Right ventricle myocardium inferior (tissue), 1 donor: Measurements from ENCODE around the gene NQO2. TPM values are rescaled to one million over a fixed set of nuclear protein-coding genes. Genes with fewer than 3 reads are reported as not detected.
"Not testable (repeated sequence)": the region's sequence is repeated elsewhere in the genome, so short reads cannot be mapped to it uniquely, and the experiment has no call there.

ENCODE experiments used
- ATAC-seq: fragments of 200-7000 bp; cut with Tn5 transposase; one replicate; pipeline ENCODE4 v1.9.1; 2020; ENCODE audit warnings: mild to moderate bottlenecking, moderate library complexity
- DNase-seq: peaks from one replicate; pipeline ENCODE4 v3.0.0; 2021; ENCODE audit errors: missing footprints
- intact Hi-C: fragments of 100-400 bp; cut with DNase I; formaldehyde crosslinking; loops from one replicate; pipeline ENCODE4 v1.11.0; 2022
- total RNA-seq: library from RNA; stranded (reverse); fragmentation: NEBNext Ultra II Directional; extraction: Animal tissue kit (Norgen Biotek cat#: 25700); gene quantifications from one replicate; pipeline ENCODE4 v1.2.1, GENCODE V29; 2021
- donor health status: DM: no; HTN: yes; CAD: no; lungs with severe emphysema.

NQO2 gene
- total RNA-seq, 1 donor from 2014 or later: 57.5 TPM

- DNase-seq: no peak
- intact Hi-C loops: loop anchor here (10.0 kb wide), 1 partner anchor 48 kb away; no protein-coding TSS in a partner anchor
- no peak for ATAC-seq
These were observed 17.1 kb upstream of the NQO2 start for GRCh38 chr6:2982426-2983117.

GRCh38 chr6:2984738-2985406 lies 14.8 kb upstream of the NQO2 start:
- intact Hi-C loops: loop anchor here (10.0 kb wide), 1 partner anchor 50 kb away; no protein-coding TSS in a partner anchor
- ATAC-seq (no peak), DNase-seq (no peak)

- intact Hi-C loops: loop anchor here (10.0 kb wide), 1 partner anchor 52 kb away; no protein-coding TSS in a partner anchor
- ATAC-seq (no peak), DNase-seq (no peak)
These were observed 12.9 kb upstream of the NQO2 start for GRCh38 chr6:2986722-2987221.

GRCh38 chr6:2988094-2988425 lies 11.6 kb upstream of the NQO2 start:
- intact Hi-C loops: loop anchor here (1.0 to 10.0 kb wide), 5 partner anchors 17 to 197 kb away; partner anchors contain the start of gene SERPINB6
- ATAC-seq: no peak
- DNase-seq: no peak

GRCh38 chr6:2988426-2989331 lies 11.0 kb upstream of the NQO2 start:
- DNase-seq (peak; percentile 95), ATAC-seq (peak; percentile 88)
- intact Hi-C loops: loop anchor here (1.0 to 10.0 kb wide), 5 partner anchors 18 to 197 kb away; partner anchors contain the start of gene SERPINB6

GRCh38 chr6:2989332-2990247 lies 10.1 kb upstream of the NQO2 start:
- DNase-seq (peak; percentile 77), ATAC-seq (peak; percentile 80)
- intact Hi-C loops: loop anchor here (2.0 to 10.0 kb wide), 5 partner anchors 19 to 1005 kb away; partner anchors contain the start of genes PSMG4 and SERPINB6

- ATAC-seq (no peak), DNase-seq (no peak)
- intact Hi-C loops: loop anchor here (10.0 kb wide), 2 partner anchors 264 to 1004 kb away; partner anchors contain the start of gene PSMG4
These were observed 9.3 kb upstream of the NQO2 start for GRCh38 chr6:2990248-2990931.

GRCh38 chr6:2990932-2991506 lies 8.7 kb upstream of the NQO2 start:
- DNase-seq (no peak), ATAC-seq (no peak)
- intact Hi-C loops: loop anchor here (10.0 kb wide), 2 partner anchors 264 to 1004 kb away; partner anchors contain the start of gene PSMG4

- ATAC-seq (no peak), DNase-seq (no peak)
- intact Hi-C loops: loop anchor here (10.0 kb wide), 2 partner anchors 262 to 1002 kb away; partner anchors contain the start of gene PSMG4
These were observed 7.2 kb upstream of the NQO2 start for GRCh38 chr6:2992330-2992979.

- DNase-seq (no peak), ATAC-seq (no peak)
- intact Hi-C loops: loop anchor here (10.0 kb wide), 2 partner anchors 261 to 1001 kb away; partner anchors contain the start of gene PSMG4
These were observed 5.9 kb upstream of the NQO2 start for GRCh38 chr6:2993755-2994317.

- DNase-seq: not testable (repeated sequence)
- intact Hi-C loops: loop anchor here (2.0 to 10.0 kb wide), 3 partner anchors 120 to 996 kb away; partner anchors contain the start of genes BPHL and PSMG4
- ATAC-seq: peak; percentile 76
These were observed 1.3 kb upstream of the NQO2 start for GRCh38 chr6:2998249-2998997.

- DNase-seq (no peak), ATAC-seq (no peak)
- intact Hi-C loops: loop anchor here (1.0 to 10.0 kb wide), 5 partner anchors 25 to 996 kb away; partner anchors contain the start of genes BPHL and PSMG4
These were observed 586 bp upstream of the NQO2 start for GRCh38 chr6:2998998-2999617.

GRCh38 chr6:3001146-3001772 lies 1.6 kb downstream of the NQO2 start:
- DNase-seq (no peak), ATAC-seq (no peak)
- intact Hi-C loops: no loop called here

- no peak for DNase-seq
- no peak for ATAC-seq
- intact Hi-C loops: no loop called here
These were observed 2.1 kb downstream of the NQO2 start for GRCh38 chr6:3001773-3002293.
